Keratinocyte (primary cell): Measurements from ENCODE around the gene PBX4. TPM values are rescaled to one million over a fixed set of nuclear protein-coding genes. Genes with fewer than 3 reads are reported as not detected.

Experiments
- DNase-seq: peaks from one replicate; pipeline ENCODE4 v3.0.0-alpha.2; 2011; ENCODE audit warnings: low read depth, missing footprints, low spot score
- FAIRE-seq: peaks from 2 replicates; lab custom pipeline; 2011; peaks lifted over from hg19 to GRCh38; lab: Jason Lieb, UNC
- H2AFZ ChIP-seq: 2 replicates; pipeline ENCODE4 v1.6.0; 2012; ENCODE audit warnings: low read length, control low read depth, inconsistent platforms; ENCODE audit not compliant: control insufficient read depth
- H3K27ac ChIP-seq: 2 replicates; pipeline ENCODE4 v1.5.1; 2011; ENCODE audit warnings: low read length; ENCODE audit not compliant: control insufficient read depth, insufficient read depth
- H3K27me3 ChIP-seq: 3 replicates; pipeline ENCODE4 v1.6.0; 2011; ENCODE audit warnings: low read length; ENCODE audit not compliant: control insufficient read depth, insufficient read depth; ENCODE audit errors: extremely low read depth
- H3K36me3 ChIP-seq, 2 experiments: 2 replicates in 1 of 2; 3 replicates in 1 of 2; pipeline ENCODE4 v1.5.1; 2011; ENCODE audit warnings: low read length in 2 of 2, mild to moderate bottlenecking in 1 of 2; ENCODE audit not compliant: control insufficient read depth in 2 of 2, insufficient read depth in 2 of 2; ENCODE audit errors: extremely low read depth in 1 of 2
- H3K4me1 ChIP-seq: 3 replicates; pipeline ENCODE4 v1.5.1; 2011; ENCODE audit warnings: low read length; ENCODE audit not compliant: control insufficient read depth, insufficient read depth; ENCODE audit errors: extremely low read depth
- H3K4me2 ChIP-seq: 3 replicates; pipeline ENCODE4 v1.6.0; 2011; ENCODE audit warnings: low read depth, low read length; ENCODE audit not compliant: control insufficient read depth, insufficient read depth; ENCODE audit errors: extremely low read depth
- H3K4me3 ChIP-seq, 3 experiments: fragments of 200-600 bp in 1 of 3; sonication (generic) in 1 of 3; 2 replicates in 2 of 3; 3 replicates in 1 of 3; pipeline ENCODE4 v1.5.1; 2011 to 2016; ENCODE audit warnings: low read length in 3 of 3, mild to moderate bottlenecking in 3 of 3, control low read depth in 2 of 3, inconsistent platforms in 1 of 3, low read depth in 1 of 3, mixed read lengths in 1 of 3, mixed run types in 1 of 3, moderate library complexity in 1 of 3; ENCODE audit not compliant: control insufficient read depth in 2 of 3, insufficient read depth in 2 of 3; ENCODE audit errors: extremely low read depth in 1 of 3
- H3K79me2 ChIP-seq: 2 replicates; pipeline ENCODE4 v1.6.0; 2012; ENCODE audit warnings: low read length; ENCODE audit not compliant: control insufficient read depth, insufficient read depth
- H3K9ac ChIP-seq: 3 replicates; pipeline ENCODE4 v1.6.0; 2011; ENCODE audit warnings: low read length; ENCODE audit not compliant: control insufficient read depth, insufficient read depth; ENCODE audit errors: extremely low read depth
- H3K9me1 ChIP-seq: 3 replicates; pipeline ENCODE4 v1.6.0; 2011; ENCODE audit warnings: low read length; ENCODE audit not compliant: control insufficient read depth, insufficient read depth; ENCODE audit errors: extremely low read depth
- H3K9me3 ChIP-seq: 2 replicates; pipeline ENCODE4 v1.5.1; 2012; ENCODE audit warnings: low read depth, low read length; ENCODE audit not compliant: control insufficient read depth
- H4K20me1 ChIP-seq: 3 replicates; pipeline ENCODE4 v1.6.0; 2011; ENCODE audit warnings: low read length; ENCODE audit not compliant: control insufficient read depth, insufficient read depth; ENCODE audit errors: extremely low read depth
- EZH2 ChIP-seq: IDR thresholded peaks from one replicate; pipeline ENCODE4 v1.6.1; 2012; ENCODE audit warnings: inconsistent platforms, mild to moderate bottlenecking, low read length, moderate library complexity
- dilution Hi-C: fragments of 300-500 bp; cut with MboI; formaldehyde crosslinking; loops from one replicate; pipeline ENCODE4 v1.7.0; 2020; ENCODE audit warnings: low sequenced_read_pairs; ENCODE audit not compliant: extremely low pct_ligation_motif_present
- polyA plus RNA-seq, 5 experiments: library from polyadenylated mRNA; depleted of rRNA in 3 of 5; stranded (reverse) in 3 of 5; stranded (forward) in 1 of 5; unstranded in 1 of 5; fragments of >200 nt; gene quantifications; 1 replicate in 1 of 5; 2 replicates in 3 of 5; 3 replicates in 1 of 5; pipeline versions ENCODE4 v1.2.1 to v1.2.3, GENCODE V29; 2011 to 2012; ENCODE audit warnings: missing spikeins in 2 of 5, low read depth in 1 of 5, low replicate concordance in 1 of 5
- TF ChIP-seq, protein P1 (sequence below), 3 experiments: IDR thresholded peaks in 1 of 3; conservative IDR thresholded peaks in 1 of 3; optimal IDR thresholded peaks in 1 of 3; 2 replicates in 2 of 3; 3 replicates in 1 of 3; pipeline versions ENCODE3 to v1.5.1; 2011; ENCODE audit warnings: low read length in 3 of 3, mild to moderate bottlenecking in 3 of 3, moderate library complexity in 2 of 3, control low read depth in 1 of 3, inconsistent platforms in 1 of 3; ENCODE audit not compliant: insufficient read depth in 2 of 3; ENCODE audit errors: extremely low read depth in 1 of 3

The PBX4 gene
- polyA plus RNA-seq, 1 donor (not counting 4 experiments of a cell fraction or from before 2014, with no cell fraction given), result 1.7 TPM

DNA sequence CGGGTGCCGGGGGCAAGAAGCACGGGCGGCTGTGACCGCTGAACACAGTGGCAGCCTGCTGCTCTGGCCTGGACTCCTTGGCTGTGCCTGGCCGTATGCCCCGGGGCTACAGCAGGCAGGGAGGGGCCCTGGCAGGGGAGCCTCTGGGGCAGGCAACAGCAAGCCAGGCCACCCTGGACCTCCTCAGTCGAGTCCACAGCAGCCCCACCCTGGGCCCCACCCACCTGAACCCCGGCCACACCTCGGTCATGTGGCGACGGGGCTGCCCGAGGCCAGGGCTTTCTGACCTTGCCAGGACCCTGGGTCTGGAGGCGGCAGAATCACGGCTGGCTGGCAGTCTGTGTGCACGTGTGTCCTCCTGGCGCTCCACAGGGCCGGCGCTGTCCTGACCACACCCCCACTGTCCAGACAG is 71.7 kb downstream of the PBX4 start:
- TF ChIP-seq, protein P1, sequence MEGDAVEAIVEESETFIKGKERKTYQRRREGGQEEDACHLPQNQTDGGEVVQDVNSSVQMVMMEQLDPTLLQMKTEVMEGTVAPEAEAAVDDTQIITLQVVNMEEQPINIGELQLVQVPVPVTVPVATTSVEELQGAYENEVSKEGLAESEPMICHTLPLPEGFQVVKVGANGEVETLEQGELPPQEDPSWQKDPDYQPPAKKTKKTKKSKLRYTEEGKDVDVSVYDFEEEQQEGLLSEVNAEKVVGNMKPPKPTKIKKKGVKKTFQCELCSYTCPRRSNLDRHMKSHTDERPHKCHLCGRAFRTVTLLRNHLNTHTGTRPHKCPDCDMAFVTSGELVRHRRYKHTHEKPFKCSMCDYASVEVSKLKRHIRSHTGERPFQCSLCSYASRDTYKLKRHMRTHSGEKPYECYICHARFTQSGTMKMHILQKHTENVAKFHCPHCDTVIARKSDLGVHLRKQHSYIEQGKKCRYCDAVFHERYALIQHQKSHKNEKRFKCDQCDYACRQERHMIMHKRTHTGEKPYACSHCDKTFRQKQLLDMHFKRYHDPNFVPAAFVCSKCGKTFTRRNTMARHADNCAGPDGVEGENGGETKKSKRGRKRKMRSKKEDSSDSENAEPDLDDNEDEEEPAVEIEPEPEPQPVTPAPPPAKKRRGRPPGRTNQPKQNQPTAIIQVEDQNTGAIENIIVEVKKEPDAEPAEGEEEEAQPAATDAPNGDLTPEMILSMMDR (optimal IDR thresholded peaks at IDR 0.05 in 1 of 3, IDR thresholded peaks at IDR 0.05 in 1 of 3, conservative IDR thresholded peaks at IDR 0.05 in 1 of 3; ENCODE audit: extremely low read depth in 1 of 3, insufficient read depth in 2 of 3, low read length in 3 of 3), result no peak
- TF ChIP-seq EZH2, result no peak
- H3K79me2 ChIP-seq, result no peaks in the 10 kb centered on the region
- no peak for DNase-seq
- no peak overlapping the region for H2AFZ ChIP-seq
- dilution Hi-C loops, result no loop called here
- no peaks in the 10 kb centered on the region for H3K4me1 ChIP-seq
- H3K4me2 ChIP-seq, result no peak overlapping the region
- H3K9ac ChIP-seq, result no peak overlapping the region
- H3K27me3 ChIP-seq, result peaks cover 32% of the 10 kb centered on the region
- no peaks in the 10 kb centered on the region for H3K9me1 ChIP-seq
- no peaks in the 10 kb centered on the region for H3K9me3 ChIP-seq
- no peaks in the 10 kb centered on the region for H4K20me1 ChIP-seq
- no peak overlapping the region for H3K27ac ChIP-seq
- no peaks in the 10 kb centered on the region for H3K36me3 ChIP-seq
- no peak for FAIRE-seq
- H3K4me3 ChIP-seq, result no peak overlapping the region

GRCh38 chr19:19545707-19546106 is 72.8 kb downstream of the PBX4 start:
- TF ChIP-seq, protein P1 (optimal IDR thresholded peaks at IDR 0.05 in 1 of 3, IDR thresholded peaks at IDR 0.05 in 1 of 3, conservative IDR thresholded peaks at IDR 0.05 in 1 of 3; ENCODE audit: extremely low read depth in 1 of 3, insufficient read depth in 2 of 3, low read length in 3 of 3), result no peak
- no peak for TF ChIP-seq EZH2
- FAIRE-seq, result no peak
- Histone ChIP-seq H3K4me1 (no peaks in the 10 kb centered on the region), H4K20me1 (no peaks in the 10 kb centered on the region), H3K4me2 (no peak overlapping the region), H3K79me2 (no peaks in the 10 kb centered on the region), H2AFZ (no peak overlapping the region), H3K27me3 (peaks cover 32% of the 10 kb centered on the region), H3K9me1 (no peaks in the 10 kb centered on the region), H3K9ac (no peak overlapping the region), H3K4me3 (no peak overlapping the region), H3K27ac (no peak overlapping the region), H3K9me3 (no peaks in the 10 kb centered on the region), H3K36me3 (no peaks in the 10 kb centered on the region)
- DNase-seq, result no peak
- dilution Hi-C loops, result no loop called here
